HG02759 (cell line): ENCODE data around the gene PCYT2.

Experiments used
- ATAC-seq: cut with Tn5 transposase; IDR thresholded peaks from one replicate; pipeline ENCODE4 v1.9.1; 2021; ENCODE audit warnings: mild to moderate bottlenecking, moderate library complexity; ENCODE audit not compliant: unreplicated experiment

Gene PCYT2

DNA sequence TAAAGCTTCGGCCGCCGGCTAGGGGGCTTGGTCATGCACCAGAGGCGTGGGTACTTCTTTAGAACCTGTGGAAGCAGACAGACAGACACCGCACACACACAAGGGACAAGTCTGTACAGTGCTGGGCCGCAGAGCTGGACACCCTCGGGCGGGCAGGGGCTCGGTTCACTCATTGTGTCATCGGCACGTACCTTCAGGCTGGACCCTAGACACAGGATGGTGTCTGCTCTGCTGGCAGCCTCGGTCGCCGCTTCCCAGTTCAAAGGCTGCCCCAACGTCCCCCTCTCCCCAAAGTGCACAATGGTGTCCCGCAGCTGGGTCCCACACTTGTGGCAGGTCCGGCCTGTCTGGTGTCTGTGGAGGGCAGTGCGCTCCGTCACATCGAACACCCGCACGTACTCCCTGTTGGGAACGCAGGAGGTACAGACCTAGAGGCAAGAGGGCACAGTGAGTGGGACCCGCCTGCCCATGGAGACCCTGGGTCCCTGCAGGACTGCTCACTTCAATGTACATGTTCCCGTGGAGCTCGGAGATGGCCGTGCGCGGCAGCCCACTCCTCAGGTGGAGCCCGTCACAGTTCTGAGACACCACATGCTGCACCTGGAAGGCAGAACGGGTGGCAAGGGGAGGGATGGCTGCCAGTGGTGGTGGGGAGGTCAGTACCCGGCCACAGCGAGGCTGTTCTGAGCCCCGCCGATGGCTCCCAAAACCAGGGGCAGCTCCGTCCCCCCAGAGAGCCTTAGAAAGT is 3.1 kb upstream of the PCYT2 start:
- no peak for ATAC-seq

DNA sequence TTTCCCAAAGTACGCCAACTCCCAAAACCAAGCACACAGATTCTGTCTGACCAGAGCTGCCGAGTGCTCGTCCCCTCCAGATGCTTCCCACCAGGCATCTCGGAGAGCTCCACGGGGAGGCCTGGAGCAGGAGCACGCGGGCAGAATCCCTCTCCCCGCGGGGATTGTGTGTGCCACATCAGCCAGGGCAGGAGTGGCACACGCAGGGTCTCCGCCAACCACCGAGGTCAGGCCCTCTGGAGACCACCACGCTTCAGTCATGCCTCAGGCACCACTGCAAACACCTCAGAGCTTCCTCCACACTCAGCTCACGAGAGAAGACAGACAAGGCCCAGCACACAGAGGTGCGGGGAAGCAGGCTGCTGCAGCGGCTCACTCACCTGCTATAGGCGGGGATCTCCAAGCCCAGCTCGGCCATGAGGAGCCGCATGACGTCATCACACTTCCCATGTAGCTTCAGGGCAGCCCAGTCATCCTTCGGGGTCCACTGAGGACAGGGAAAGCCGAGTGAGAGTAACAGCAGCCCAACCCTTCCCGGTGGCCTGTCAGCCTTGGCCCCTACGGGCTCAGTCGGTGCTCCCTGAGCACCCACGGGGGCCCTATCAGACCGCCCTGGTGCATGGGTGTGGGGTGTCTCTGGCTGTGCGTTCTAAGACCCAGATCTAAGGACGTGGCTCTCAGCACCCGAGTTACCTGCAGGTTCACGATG is 2.3 kb upstream of the PCYT2 start:
- no peak for ATAC-seq

GRCh38 chr17:81912441-81913309 is 1.5 kb upstream of the PCYT2 start:
- ATAC-seq, result no peak

DNA sequence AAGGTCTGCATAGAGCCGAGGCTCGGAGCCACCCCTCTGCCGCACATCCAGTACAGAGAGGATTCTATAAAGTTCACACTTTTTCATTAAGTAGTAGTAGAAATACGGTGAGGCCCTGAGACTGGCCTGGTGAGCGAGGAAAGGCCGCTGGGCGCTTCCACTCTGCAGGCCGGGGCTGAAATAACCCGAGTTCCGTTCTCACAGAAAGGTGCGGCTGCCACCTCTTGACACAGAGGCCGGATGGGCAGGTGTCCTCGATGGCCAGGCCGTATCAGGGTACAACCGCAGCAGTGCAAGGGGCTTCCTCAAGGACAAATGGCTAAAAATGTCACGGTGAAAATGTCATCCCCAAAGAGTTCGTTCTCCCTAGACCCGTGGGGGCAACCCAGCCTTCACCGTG is 770 bp upstream of the PCYT2 start:
- ATAC-seq, result no peak

DNA sequence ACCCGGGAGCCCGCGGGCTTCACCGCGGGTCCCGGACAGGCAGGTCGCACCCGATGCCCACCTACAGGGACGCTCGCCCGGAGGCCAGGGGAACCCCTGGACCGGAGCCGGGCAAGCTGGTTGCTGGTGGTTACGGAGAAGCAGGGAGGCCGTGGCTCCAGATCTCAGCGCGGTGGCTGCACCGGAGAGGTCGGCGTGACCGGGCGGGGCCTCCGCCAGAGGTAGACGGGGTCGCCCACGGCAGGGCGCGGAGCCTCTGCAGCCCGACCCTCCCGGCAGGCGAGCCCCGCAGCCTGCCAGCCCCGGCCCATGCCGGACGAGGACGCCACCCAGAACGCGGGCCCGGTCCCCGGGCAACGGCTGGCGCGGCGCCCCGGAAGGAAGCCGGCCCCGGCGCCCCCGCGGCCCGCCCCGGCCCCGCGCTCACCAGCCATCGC is 341 bp downstream of the PCYT2 start:
- ATAC-seq, result peak; percentile 49

GRCh38 chr17:81909966-81910839 is 996 bp downstream of the PCYT2 start:
- no peak for ATAC-seq

GRCh38 chr17:81909231-81909630 is 2.0 kb downstream of the PCYT2 start:
- no peak for ATAC-seq

- ATAC-seq, result no peak
Observed at GRCh38 chr17:81908793-81909192, 2.4 kb downstream of the PCYT2 start.

GRCh38 chr17:81907219-81908145 is 3.7 kb downstream of the PCYT2 start:
- ATAC-seq, result no peak

DNA sequence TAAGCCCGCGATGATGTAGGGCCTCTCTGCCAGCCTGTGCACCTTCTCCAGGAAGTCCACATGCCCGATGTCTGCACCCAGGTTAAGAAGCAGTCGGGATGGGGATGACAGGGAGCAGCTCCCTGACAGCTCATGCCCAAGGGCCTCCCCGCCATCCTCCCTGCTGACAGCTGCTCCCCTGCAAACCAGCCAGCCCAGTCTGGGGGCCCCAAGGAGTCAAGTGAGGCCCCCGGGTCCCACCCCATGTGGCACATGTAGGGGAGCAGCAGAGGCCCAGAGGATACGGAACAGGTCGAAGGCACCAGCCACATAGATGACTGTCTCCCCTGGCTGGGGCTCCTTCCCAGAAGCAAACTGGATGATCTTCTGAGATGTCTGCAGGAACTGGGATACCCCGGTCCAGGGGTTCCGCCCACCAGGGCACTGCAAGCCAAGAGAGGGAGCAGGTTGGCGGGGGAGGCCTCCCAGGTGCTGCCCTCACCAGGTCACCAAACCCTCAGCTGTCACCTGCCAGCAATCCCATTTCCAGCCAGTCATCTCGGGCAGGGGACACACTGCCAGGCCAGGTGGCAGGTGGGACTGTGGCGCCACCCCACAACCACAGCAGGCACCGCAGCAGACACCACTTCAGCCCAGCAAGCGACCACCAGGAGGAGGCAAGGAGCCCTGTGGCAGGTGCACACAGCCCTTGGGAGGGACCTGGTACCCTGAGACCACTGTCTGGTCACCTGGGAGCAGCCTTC is 4.6 kb downstream of the PCYT2 start:
- ATAC-seq, result no peak

DNA sequence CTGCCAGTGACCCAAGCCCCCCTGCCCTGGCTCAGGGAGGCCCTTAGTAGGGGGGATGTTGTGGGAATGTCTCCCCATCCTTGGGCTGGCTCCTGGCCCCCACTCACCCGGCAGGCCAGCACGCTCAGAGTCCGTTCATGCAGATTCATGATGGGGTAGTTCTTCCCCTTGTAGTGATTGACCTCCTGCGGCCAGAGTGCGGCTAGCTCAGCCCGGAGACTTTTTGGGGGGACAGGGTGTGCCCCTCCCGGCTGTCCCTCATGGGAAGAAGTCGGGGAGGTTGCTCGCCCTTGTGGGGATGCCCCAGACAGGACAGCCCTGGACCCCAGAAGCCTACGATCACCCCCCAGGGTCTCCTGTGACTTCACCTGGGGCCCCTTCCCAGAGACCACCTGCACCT is 5.2 kb downstream of the PCYT2 start:
- no peak for ATAC-seq

GRCh38 chr17:81905424-81905875 is 5.7 kb downstream of the PCYT2 start:
- no peak for ATAC-seq

- ATAC-seq, result no peak
Observed at GRCh38 chr17:81904600-81905423, 6.4 kb downstream of the PCYT2 start.

- ATAC-seq, result no peak
Observed at GRCh38 chr17:81903896-81904599, 7.2 kb downstream of the PCYT2 start.

GRCh38 chr17:81903415-81903831 is 7.8 kb downstream of the PCYT2 start:
- ATAC-seq, result no peak

- ATAC-seq, result no peak
Observed at GRCh38 chr17:81902653-81903414, 8.4 kb downstream of the PCYT2 start.
